DND-41 (cell line): ENCODE data around the gene HYAL1.

Source experiments
- ATAC-seq: fragments of 200-7000 bp; cut with Tn5 transposase; 3 replicates; pipeline ENCODE4 v1.9.1; 2021; ENCODE audit warnings: low read depth; ENCODE audit not compliant: insufficient read depth
- DNase-seq: peaks from one replicate; pipeline ENCODE4 v3.0.0-alpha.2; 2020
- H2AFZ ChIP-seq: 2 replicates; pipeline ENCODE4 v1.6.0; 2012; ENCODE audit warnings: low read depth, low read length
- H3K27ac ChIP-seq: 2 replicates; pipeline ENCODE4 v1.5.1; 2012; ENCODE audit warnings: low read length, inconsistent platforms
- H3K27me3 ChIP-seq: fragments of 200-600 bp; sonication (generic); 2 replicates; pipeline ENCODE4 v1.6.0; 2012; ENCODE audit warnings: low read length, mild to moderate bottlenecking, inconsistent platforms; ENCODE audit not compliant: insufficient read depth, poor library complexity
- H3K36me3 ChIP-seq: 2 replicates; pipeline ENCODE4 v1.5.1; 2012; ENCODE audit warnings: low read length, inconsistent platforms; ENCODE audit not compliant: insufficient read depth
- H3K4me1 ChIP-seq: 2 replicates; pipeline ENCODE4 v1.5.1; 2012; ENCODE audit warnings: mild to moderate bottlenecking, low read length; ENCODE audit not compliant: insufficient read depth
- H3K4me2 ChIP-seq: 2 replicates; pipeline ENCODE4 v1.6.0; 2012; ENCODE audit warnings: mild to moderate bottlenecking, moderate library complexity, low read length, inconsistent platforms; ENCODE audit not compliant: insufficient read depth
- H3K4me3 ChIP-seq, 2 experiments: fragments of 200-600 bp in 1 of 2; shearing (Covaris generic) in 1 of 2; 2 replicates each; pipeline ENCODE4 v1.5.1; 2012 to 2016; ENCODE audit warnings: inconsistent platforms in 2 of 2, low read length in 2 of 2, mild to moderate bottlenecking in 2 of 2, low read depth in 1 of 2, moderate library complexity in 1 of 2
- H3K79me2 ChIP-seq: 2 replicates; pipeline ENCODE4 v1.6.0; 2012; ENCODE audit warnings: low read length, inconsistent platforms; ENCODE audit not compliant: insufficient read depth
- H3K9ac ChIP-seq: 2 replicates; pipeline ENCODE4 v1.6.0; 2012; ENCODE audit warnings: low read depth, mild to moderate bottlenecking, inconsistent platforms, low read length, moderate library complexity
- H3K9me3 ChIP-seq: 2 replicates; pipeline ENCODE4 v1.5.1; 2012; ENCODE audit warnings: low read length, moderate library complexity, mild to moderate bottlenecking, inconsistent platforms; ENCODE audit not compliant: insufficient read depth, severe bottlenecking
- H4K20me1 ChIP-seq: 2 replicates; pipeline ENCODE4 v1.6.0; 2012; ENCODE audit warnings: low read length; ENCODE audit not compliant: insufficient read depth
- CTCF ChIP-seq: IDR thresholded peaks from 2 replicates; pipeline ENCODE4 v1.5.1; 2012; ENCODE audit warnings: borderline replicate concordance, low read length, moderate library complexity, mild to moderate bottlenecking; ENCODE audit not compliant: poor library complexity, severe bottlenecking; ENCODE audit errors: extremely low read depth
- EZH2 ChIP-seq: IDR thresholded peaks from 3 replicates; pipeline ENCODE4 v1.6.1; 2012; ENCODE audit warnings: borderline replicate concordance, low read depth, mild to moderate bottlenecking, moderate library complexity, low read length, inconsistent platforms; ENCODE audit not compliant: severe bottlenecking

HYAL1 gene

GRCh38 chr3:50266836-50267235, 36.5 kb downstream of the HYAL1 start:
- ATAC-seq = no peak
- H3K9ac ChIP-seq = no peak overlapping the region
- no peak for TF ChIP-seq CTCF
- no peak for TF ChIP-seq EZH2

GRCh38 chr3:50266017-50266416, 37.4 kb downstream of the HYAL1 start:
- no peak overlapping the region for H3K9ac ChIP-seq

More at GRCh38 chr3:50266836-50267235, 36.5 kb downstream of the HYAL1 start:
- Histone ChIP-seq H3K4me3 (no peak overlapping the region), H3K27ac (no peak overlapping the region), H4K20me1 (no peaks in the 10 kb centered on the region), H3K4me2 (no peak overlapping the region), H2AFZ (no peak overlapping the region), H3K4me1 (no peaks in the 10 kb centered on the region), H3K9me3 (no peaks in the 10 kb centered on the region), H3K27me3 (no peaks in the 10 kb centered on the region), H3K36me3 (no peaks in the 10 kb centered on the region), H3K79me2 (no peaks in the 10 kb centered on the region)
- no peak for DNase-seq

DNA sequence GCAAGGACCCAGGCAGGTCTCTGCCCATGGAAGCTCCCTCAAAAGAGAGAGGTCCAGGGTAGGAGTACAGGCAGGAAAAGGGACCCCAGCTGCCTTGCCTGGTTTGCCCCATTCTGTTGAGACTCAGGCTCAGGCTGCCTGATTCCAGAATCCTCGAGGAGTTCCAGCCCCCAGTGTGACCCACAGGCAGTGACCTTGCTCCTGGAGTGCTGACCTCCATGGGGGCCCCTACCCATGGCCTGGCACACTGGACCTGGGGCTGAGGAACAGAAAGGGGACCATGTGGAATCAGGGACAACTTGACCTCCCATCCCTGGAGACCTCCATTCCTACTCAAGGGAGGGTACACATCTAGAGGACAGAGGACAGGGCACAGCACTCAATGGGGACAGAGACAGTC, 37.8 kb downstream of the HYAL1 start:
- no peaks in the 10 kb centered on the region for H3K9me3 ChIP-seq
- no peaks in the 10 kb centered on the region for H3K27me3 ChIP-seq
- no peak overlapping the region for H3K9ac ChIP-seq
- peaks cover 9% of the 10 kb centered on the region for H3K4me1 ChIP-seq
- no peak for TF ChIP-seq EZH2
- TF ChIP-seq CTCF = no peak
- H3K4me2 ChIP-seq = no peak overlapping the region
- DNase-seq = no peak
- H3K27ac ChIP-seq = no peak overlapping the region
- no peaks in the 10 kb centered on the region for H4K20me1 ChIP-seq
- no peak overlapping the region for H2AFZ ChIP-seq
- H3K36me3 ChIP-seq = no peaks in the 10 kb centered on the region
- H3K79me2 ChIP-seq = no peaks in the 10 kb centered on the region
- no peak for ATAC-seq
- H3K4me3 ChIP-seq = no peak overlapping the region

More at GRCh38 chr3:50266017-50266416, 37.4 kb downstream of the HYAL1 start:
- no peak overlapping the region for H3K4me2 ChIP-seq
- H2AFZ ChIP-seq = no peak overlapping the region
- H3K79me2 ChIP-seq = no peaks in the 10 kb centered on the region
- ATAC-seq = no peak
- H3K4me3 ChIP-seq = no peak overlapping the region
- DNase-seq = no peak
- H3K27ac ChIP-seq = no peak overlapping the region
- TF ChIP-seq EZH2 (no peak), CTCF (no peak)
- H3K36me3 ChIP-seq = no peaks in the 10 kb centered on the region
- H3K9me3 ChIP-seq = no peaks in the 10 kb centered on the region
- peaks cover 4% of the 10 kb centered on the region for H3K4me1 ChIP-seq
- H3K27me3 ChIP-seq = no peaks in the 10 kb centered on the region
- H4K20me1 ChIP-seq = no peaks in the 10 kb centered on the region

DNA sequence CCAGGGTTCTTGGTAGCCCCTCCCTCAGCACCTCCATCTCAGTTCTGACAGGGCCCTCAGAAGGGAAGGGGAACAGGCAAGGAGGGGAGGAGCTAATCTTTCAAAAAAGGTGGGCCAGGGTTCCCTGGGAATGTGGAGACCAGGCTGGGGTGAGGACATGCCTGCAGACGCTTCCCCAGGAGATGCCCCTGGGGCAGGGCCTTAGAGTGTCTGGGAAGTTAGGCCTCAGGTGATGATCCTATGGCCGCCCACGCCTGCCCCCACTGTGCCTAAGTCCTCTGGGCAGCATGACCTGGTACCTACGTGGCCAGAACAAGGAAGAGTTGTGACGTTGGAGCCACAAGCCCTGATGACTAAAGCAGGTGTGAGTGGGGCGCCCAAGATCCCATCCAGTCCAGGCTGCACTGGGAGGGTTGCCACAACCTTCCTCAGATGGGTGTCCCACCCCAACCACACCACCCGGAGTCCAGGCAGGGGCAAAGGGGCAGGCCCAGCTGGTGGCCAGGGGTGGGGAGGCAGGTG, 38.3 kb downstream of the HYAL1 start:
- no peaks in the 10 kb centered on the region for H4K20me1 ChIP-seq
- TF ChIP-seq CTCF (no peak), EZH2 (no peak)
- no peak overlapping the region for H3K9ac ChIP-seq
- no peak overlapping the region for H3K4me2 ChIP-seq
- H3K9me3 ChIP-seq = no peaks in the 10 kb centered on the region
- no peaks in the 10 kb centered on the region for H3K36me3 ChIP-seq
- no peak overlapping the region for H3K4me3 ChIP-seq
- no peaks in the 10 kb centered on the region for H3K27me3 ChIP-seq
- ATAC-seq = no peak
- H3K4me1 ChIP-seq = peaks cover 13% of the 10 kb centered on the region
- DNase-seq = no peak
- H3K79me2 ChIP-seq = no peaks in the 10 kb centered on the region
- no peak overlapping the region for H3K27ac ChIP-seq
- H2AFZ ChIP-seq = no peak overlapping the region
